ENCODE results near the gene HOXD11.

HOXD11 gene

DNA sequence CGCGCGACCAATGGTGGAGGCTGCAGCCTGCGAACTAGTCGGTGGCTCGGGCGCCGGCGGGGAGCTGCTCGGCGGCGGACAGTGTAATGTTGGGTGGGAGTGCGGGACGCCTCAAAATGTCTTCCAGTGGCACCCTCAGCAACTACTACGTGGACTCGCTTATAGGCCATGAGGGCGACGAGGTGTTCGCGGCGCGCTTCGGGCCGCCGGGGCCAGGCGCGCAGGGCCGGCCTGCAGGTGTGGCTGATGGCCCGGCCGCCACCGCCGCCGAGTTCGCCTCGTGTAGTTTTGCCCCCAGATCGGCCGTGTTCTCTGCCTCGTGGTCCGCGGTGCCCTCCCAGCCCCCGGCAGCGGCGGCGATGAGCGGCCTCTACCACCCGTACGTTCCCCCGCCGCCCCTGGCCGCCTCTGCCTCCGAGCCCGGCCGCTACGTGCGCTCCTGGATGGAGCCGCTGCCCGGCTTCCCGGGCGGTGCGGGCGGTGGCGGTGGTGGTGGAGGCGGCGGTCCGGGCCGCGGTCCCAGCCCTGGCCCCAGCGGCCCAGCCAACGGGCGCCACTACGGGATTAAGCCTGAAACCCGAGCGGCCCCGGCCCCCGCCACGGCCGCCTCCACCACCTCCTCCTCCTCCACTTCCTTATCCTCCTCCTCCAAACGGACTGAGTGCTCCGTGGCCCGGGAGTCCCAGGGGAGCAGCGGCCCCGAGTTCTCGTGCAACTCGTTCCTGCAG is 15.8 kb downstream of the HOXD11 start, which contains the start of gene HOXD9:
TSS of gene HOXD9 (plus strand) at position 37 of the 728 bp plus-strand sequence. CDS start at position 87, 50 bp downstream.
- DNase-seq, result no peak

DNA sequence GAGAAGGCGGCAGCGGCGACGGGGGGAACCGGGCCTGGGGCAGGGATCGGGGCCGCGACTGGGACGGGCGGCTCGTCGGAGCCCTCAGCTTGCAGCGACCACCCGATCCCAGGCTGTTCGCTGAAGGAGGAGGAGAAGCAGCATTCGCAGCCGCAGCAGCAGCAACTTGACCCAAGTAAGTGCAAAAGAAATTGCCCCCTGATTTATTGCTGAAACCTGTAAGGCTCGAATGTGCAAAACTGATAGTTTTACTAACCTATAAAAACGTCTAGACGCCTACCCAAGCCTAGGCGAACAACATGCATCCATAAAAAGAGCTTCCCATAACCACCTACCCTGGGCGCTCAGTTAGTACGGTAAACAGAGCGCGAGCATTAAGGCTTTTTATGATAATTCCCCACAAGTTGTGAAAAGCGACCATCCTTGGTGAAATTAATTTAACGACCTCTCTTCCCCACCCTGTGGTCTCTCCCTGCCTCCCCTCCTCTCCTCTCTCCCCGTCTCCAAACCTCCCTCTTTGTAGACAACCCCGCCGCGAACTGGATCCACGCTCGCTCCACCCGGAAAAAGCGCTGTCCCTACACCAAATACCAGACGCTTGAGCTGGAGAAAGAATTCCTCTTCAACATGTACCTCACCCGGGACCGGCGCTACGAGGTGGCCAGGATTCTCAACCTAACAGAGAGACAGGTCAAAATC is 16.5 kb downstream of the HOXD11 start:
- no peak for DNase-seq

DNA sequence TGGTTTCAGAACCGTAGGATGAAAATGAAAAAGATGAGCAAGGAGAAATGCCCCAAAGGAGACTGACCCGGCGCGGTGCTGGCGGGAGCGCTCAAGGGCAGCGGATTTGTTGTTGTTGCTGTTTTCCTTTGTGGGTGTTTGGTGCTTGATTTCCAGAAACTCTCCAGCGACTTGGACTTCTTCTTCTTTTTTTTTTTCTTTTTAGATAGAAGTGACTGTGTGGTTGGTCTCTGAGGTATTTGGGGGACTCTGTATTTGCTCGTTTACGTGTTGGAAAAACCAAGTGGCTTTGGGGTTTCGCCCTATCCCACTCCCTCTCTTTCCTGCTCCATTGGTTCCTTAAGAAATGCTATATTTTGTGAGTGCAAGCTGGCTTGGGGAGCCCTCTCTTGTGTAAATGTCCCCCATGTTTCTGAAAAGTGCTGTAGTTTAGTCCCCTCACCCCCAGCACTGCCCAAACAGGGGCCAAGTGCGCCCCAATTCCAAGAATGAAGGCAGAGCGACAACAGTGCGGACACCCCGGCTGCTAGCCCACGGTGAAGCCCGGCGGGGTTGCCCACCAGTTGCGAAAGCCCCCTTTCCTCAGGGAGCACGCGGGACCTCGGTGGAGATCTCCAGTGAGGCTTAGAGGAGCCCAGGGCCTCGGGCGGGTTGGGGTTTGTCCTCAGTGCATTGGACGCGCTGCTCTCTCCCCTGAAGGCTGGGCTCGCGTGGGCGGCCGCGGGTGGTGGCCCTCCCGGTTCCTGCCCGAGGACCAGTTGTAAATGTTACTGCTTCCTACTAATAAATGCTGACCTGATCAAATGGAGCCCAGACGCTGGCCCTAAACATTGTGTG is 17.2 kb downstream of the HOXD11 start:
- no peak for DNase-seq

DNA sequence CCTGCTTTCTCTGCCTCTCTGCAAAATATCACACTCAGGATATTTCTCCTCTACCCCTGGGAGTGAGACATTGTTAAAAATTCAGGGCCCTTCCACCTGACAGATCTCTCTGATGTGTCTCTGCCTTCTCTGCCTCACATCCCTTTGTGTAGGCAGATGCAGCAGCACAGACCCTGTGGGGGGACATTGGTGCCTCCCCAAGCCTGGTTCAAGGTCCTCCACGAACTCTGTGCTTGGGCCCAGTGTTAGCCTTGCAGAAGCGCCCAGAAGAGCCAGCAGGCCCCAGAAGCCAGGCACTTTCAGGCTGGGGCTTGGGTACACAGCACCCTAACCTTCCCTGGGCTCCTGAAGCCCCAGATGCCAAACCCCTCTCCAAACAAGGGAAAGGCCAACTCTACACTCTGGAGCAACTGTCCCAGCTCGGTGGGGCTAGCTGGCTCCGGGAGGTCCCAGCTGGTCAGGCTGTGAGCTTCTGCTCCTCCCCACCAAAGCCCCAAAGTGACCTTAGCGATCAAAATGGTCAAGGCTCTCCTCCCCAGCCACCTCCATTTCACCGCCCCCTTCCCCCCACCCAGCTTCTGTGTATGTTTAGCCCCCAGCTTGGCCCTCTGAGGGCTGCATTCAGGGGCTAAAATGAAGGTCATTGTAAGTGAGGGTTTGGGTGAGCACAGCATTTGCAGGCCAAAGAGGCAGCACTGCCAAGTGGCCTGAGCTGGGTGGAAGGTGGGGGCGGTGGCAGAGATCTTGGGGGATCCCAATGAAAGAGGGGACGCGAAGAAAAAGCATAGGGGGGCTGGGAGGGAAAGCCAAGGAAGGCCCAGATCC is 18.1 kb downstream of the HOXD11 start:
- DNase-seq, result no peak

DNA sequence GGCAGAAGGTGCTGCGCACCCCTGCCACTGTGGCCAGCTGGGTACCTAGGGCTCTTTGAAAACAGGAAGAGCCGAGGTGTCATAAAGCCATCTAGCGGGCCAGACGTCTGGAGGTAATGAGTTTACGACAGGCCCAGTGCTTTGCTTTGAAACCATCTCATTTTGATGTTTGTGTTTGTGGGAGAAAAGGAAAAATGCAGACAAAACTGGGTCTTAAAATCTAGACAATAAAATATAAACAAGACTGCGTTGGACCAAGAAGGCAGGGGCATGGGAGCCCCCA is 18.6 kb downstream of the HOXD11 start:
- DNase-seq, result no peak

- DNase-seq, result peak; percentile 40 to 42
Measured at GRCh38 chr2:176126929-176127773, 20.1 kb downstream of the HOXD11 start.

- DNase-seq, result no peak
Measured at GRCh38 chr2:176127774-176128072, 20.6 kb downstream of the HOXD11 start.

DNA sequence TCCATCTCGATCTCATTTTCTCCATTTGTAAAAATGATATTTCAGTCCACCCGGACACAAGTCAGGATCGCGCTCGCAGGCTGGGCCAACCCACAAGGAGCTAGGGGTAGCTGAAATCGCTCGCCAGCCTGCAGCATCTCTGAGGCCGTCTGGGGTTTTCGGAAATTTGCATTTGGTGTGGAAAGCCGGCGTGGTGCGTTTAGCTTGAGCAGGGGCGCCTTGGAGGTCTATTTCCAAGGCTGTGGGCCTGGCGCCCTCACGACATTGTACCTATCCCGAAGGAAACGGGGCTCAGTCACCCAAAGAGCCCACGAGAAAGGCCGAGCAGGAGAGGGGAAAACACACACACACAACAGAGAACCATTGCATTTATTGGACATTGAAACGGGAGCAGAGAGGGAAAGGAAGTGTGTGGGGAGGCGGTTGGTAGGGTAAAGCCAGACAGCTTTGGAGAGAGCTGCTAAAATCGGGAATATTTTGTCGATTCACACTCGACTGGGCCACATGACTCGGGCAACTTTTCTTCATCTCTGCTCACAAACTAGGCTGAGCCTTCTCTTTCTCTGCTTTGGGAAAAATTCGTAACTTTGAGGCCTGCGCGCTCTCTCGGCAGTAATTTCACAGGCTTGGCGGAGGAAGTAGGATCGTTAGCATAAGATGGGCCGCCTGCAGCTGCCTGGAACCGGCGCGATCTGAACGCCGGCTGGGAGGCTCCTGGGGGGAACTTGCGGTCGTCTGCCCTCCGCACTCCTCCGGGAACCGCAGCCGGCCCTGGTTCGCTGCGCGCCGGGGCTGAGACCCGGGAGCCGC is 21.3 kb downstream of the HOXD11 start:
- DNase-seq, result no peak

DNA sequence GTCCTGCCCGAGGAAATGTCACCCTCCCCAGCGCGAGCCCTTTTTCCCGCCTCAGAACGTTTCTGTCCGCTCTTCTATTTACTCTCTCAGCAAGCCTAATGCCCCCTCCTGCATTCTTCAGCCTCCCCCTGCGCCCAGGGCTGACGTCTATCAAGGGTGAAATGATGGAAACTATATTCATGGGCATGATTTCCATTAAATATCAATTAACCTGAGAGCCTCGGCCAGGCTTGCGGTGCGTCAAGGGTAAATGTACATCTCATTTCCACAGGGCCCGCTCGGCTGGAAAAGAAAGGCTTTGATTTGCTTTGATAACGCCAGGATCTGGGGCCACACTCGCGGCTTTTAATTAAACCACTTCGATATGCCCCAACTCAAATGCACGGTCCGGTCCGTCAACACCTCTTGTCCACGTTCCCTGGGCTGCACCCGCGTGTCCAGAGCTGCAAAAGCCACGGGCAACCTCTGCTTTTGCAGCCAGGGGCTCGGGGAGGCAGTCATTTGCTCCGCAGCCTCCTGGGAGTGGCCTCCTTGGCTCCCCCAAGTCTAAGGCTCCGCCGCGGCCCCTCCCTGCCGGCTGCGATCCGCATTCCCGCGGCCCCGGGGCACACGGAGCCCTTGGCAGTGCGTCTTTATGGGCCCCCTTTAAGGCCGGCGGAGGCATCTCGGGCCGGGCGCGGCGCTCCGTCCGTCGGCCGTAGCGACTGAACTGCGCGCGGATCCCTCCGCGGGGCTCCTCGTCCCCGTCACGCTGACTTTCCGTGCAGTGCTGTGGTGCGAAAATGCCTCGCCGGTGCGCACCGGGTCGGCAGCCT is 22.1 kb downstream of the HOXD11 start, which contains the start of gene HOXD8:
TSS of gene HOXD8 (plus strand) at position 724 of the 815 bp plus-strand sequence. CDS start 662 bp downstream, outside the sequence.
- no peak for DNase-seq

GRCh38 chr2:176129813-176130146 is 22.7 kb downstream of the HOXD11 start:
- DNase-seq, result no peak

DNA sequence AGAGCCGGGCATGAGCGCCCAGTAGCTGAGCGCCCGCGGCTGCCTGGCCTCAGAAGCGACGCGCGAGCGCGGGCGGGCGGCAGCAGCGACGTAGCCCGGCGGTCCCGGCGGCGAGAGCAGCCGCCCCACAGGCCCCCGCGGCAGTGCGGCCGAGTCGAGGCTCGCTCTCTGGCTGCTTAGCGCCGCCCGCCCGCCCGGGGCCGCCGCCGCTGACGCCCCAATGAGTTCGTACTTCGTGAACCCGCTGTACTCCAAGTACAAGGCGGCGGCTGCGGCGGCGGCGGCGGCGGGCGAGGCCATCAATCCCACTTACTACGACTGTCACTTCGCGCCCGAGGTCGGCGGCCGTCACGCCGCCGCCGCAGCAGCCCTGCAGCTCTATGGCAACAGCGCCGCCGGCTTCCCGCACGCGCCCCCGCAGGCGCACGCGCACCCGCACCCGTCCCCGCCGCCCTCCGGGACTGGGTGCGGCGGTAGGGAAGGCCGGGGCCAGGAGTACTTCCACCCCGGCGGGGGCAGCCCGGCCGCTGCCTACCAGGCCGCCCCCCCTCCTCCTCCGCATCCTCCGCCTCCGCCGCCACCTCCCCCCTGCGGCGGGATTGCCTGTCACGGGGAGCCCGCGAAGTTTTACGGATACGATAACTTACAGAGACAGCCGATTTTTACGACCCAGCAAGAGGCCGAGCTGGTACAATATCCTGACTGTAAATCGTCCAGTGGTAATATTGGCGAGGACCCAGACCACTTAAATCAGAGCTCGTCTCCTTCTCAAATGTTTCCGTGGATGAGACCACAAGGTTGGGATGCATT is 23.3 kb downstream of the HOXD11 start:
- no peak for DNase-seq

GRCh38 chr2:176130957-176131847 is 24.1 kb downstream of the HOXD11 start:
- DNase-seq, result no peak

GRCh38 chr2:176131848-176132158 is 24.7 kb downstream of the HOXD11 start:
- no peak for DNase-seq

GRCh38 chr2:176132205-176133171 is 25.4 kb downstream of the HOXD11 start:
- DNase-seq, result no peak

DNA sequence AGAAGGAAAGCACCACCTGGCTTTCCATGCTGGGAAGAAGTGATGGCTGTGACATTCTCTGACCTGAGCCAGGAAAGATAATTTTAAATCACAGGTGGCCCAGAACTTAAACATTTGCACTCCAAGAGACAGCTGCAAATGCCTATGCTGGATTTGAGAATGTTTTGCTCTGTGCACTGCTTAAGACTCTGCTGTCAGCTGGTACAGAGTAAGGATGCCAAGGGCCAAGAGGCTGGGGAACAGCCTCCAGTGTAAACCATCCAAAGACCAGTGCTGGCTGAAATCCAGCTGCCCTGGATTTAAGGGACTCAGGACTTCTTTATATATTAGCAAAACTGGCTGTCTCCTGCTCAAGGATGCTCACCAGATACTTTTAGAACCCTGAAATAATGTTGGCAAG is 26.3 kb downstream of the HOXD11 start:
- no peak for DNase-seq

- DNase-seq, result no peak
Measured at GRCh38 chr2:176134035-176134434, 27.0 kb downstream of the HOXD11 start.

DNA sequence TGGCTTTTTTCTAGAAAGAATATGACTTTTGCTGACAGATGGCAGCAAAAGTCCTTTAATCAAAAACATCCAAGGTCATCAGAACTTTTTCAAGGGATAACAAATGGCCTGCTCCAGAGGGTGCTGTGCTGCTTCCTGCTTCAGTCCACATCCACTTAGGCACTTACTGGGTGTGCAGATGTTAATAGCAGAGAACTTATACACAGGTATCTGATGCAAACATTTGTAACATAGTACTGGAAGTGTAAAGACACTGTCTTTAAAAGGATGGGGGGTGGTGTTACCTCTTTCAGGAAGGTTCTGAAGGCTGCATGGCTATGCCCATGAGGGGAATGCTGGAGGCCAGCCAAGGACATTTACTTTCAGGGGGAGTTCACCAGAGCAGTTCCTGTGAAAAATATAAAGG is 28.0 kb downstream of the HOXD11 start:
- no peak for DNase-seq
